Naive thymus-derived CD4-positive, alpha-beta T cell (primary cell): ENCODE data around the gene CLECL1. TPM values are rescaled to one million over a fixed set of nuclear protein-coding genes. Genes with fewer than 3 reads are reported as not detected.
"Not testable (repeated sequence)": the region's sequence is repeated elsewhere in the genome, so short reads cannot be mapped to it uniquely, and the experiment has no call there.

Source experiments
- ATAC-seq: fragments of 150-1000 bp; cut with Tn5 transposase; 2 replicates; pipeline ENCODE4 v1.10.0; 2021; ENCODE audit warnings: mild to moderate bottlenecking, moderate library complexity
- CTCF ChIA-PET: fragments of 350-600 bp; sonication (Branson Sonifier 250); formaldehyde crosslinking; loops from one replicate; lab custom pipeline; 2021; ENCODE audit warnings: antibody characterized with exemption; lab: Charles Lee
- POLR2A ChIA-PET: fragments of 350-600 bp; sonication (Branson Sonifier 250); formaldehyde crosslinking; loops from one replicate; lab custom pipeline; 2021; ENCODE audit warnings: antibody characterized with exemption, inconsistent platforms; lab: Charles Lee
- DNase-seq, 9 donors: peaks; one replicate each; pipeline versions ENCODE4 v3.0.0 to v3.0.0-alpha.2; 2020 to 2022; ENCODE audit warnings: mixed read lengths in 1 of 9
- H3K27ac ChIP-seq: one replicate; pipeline ENCODE4 v1.7.0; 2013; ENCODE audit warnings: mild to moderate bottlenecking, low read depth, low read length, moderate library complexity
- H3K27me3 ChIP-seq, 2 donors: one replicate each; pipeline ENCODE4 v1.7.0; 2013; ENCODE audit warnings: low read length in 2 of 2, mild to moderate bottlenecking in 2 of 2, moderate library complexity in 2 of 2; ENCODE audit not compliant: control insufficient read depth in 2 of 2, insufficient read depth in 2 of 2
- H3K36me3 ChIP-seq, 3 experiments: 1 replicate in 2 of 3; 2 replicates in 1 of 3; pipeline ENCODE4 v1.7.0; 2013; ENCODE audit warnings: low read length in 3 of 3, mild to moderate bottlenecking in 3 of 3, moderate library complexity in 1 of 3; ENCODE audit not compliant: insufficient read depth in 3 of 3, control insufficient read depth in 2 of 3
- H3K4me1 ChIP-seq, 2 donors: one replicate each; pipeline ENCODE4 v1.7.0; 2013; ENCODE audit warnings: low read length in 2 of 2, mild to moderate bottlenecking in 2 of 2, moderate library complexity in 1 of 2; ENCODE audit not compliant: control insufficient read depth in 2 of 2, insufficient read depth in 2 of 2
- H3K4me3 ChIP-seq: 2 replicates; pipeline ENCODE4 v1.7.0; 2013; ENCODE audit warnings: mild to moderate bottlenecking, low read length
- H3K9me3 ChIP-seq, 3 experiments: 1 replicate in 2 of 3; 2 replicates in 1 of 3; pipeline ENCODE4 v1.7.0; 2013; ENCODE audit warnings: low read length in 3 of 3; ENCODE audit not compliant: control insufficient read depth in 2 of 3
- H3K27ac Mint-ChIP-seq, 9 donors: one replicate each; pipeline ENCODE4 v1.8.0; 2020 to 2022; ENCODE audit warnings: mixed read lengths in 9 of 9, mild to moderate bottlenecking in 8 of 9, moderate library complexity in 5 of 9, inconsistent platforms in 2 of 9
- H3K27me3 Mint-ChIP-seq, 5 donors: one replicate each; pipeline ENCODE4 v1.8.0; 2021 to 2022; ENCODE audit warnings: mixed read lengths in 5 of 5, mild to moderate bottlenecking in 1 of 5
- H3K36me3 Mint-ChIP-seq, 5 donors: one replicate each; pipeline ENCODE4 v1.8.0; 2020 to 2022; ENCODE audit warnings: mixed read lengths in 5 of 5, mild to moderate bottlenecking in 3 of 5, inconsistent platforms in 1 of 5
- H3K4me1 Mint-ChIP-seq, 7 donors: one replicate each; pipeline ENCODE4 v1.8.0; 2020 to 2022; ENCODE audit warnings: mixed read lengths in 7 of 7, mild to moderate bottlenecking in 3 of 7, inconsistent platforms in 1 of 7
- H3K4me3 Mint-ChIP-seq, 10 donors: one replicate each; pipeline ENCODE4 v1.8.0; 2020 to 2022; ENCODE audit warnings: mild to moderate bottlenecking in 10 of 10, mixed read lengths in 10 of 10, moderate library complexity in 6 of 10, inconsistent platforms in 2 of 10
- H3K9me3 Mint-ChIP-seq, 11 donors: one replicate each; pipeline ENCODE4 v1.8.0; 2020 to 2022; ENCODE audit warnings: mixed read lengths in 11 of 11, mild to moderate bottlenecking in 4 of 11, inconsistent platforms in 1 of 11, moderate library complexity in 1 of 11
- intact Hi-C, 2 donors: fragments of 100-400 bp; cut with micrococcal nuclease; formaldehyde crosslinking; loops; one replicate each; pipeline ENCODE4 v1.15.1; 2023
- polyA plus RNA-seq, 2 donors: library from polyadenylated mRNA; unstranded; fragments of 300-500 nt; fragmentation: Illumina TruSeq; gene quantifications; one replicate each; pipeline ENCODE4 v1.2.3, GENCODE V29; 2021
- total RNA-seq, 6 experiments: library from RNA in 5 of 6; stranded (reverse) in 5 of 6; gene quantifications; 1 replicate in 5 of 6; 2 replicates in 1 of 6; pipeline ENCODE4 v1.2.3 and lab custom pipeline; 2021 to 2026

Gene CLECL1
- total and polyA plus RNA-seq, 7 experiments from 2014 or later = 0.38 to 6.1 (median 0.43) TPM; not detected in 2

- no peaks in the 10 kb centered on the region for H3K9me3 ChIP-seq
- intact Hi-C loops = no loop called here
- no peaks in the 10 kb centered on the region for H3K4me1 ChIP-seq
- DNase-seq (no peak), ATAC-seq (no peak)
- ChIA-PET POLR2A (no interaction called here), CTCF (no interaction called here)
- no peak overlapping the region for H3K4me3 ChIP-seq
- Mint-ChIP-seq H3K4me3 (no peak overlapping the region), H3K36me3 (peaks cover 0 to 39% (median 0%) of the 10 kb centered on the region in 5 donors), H3K27me3 (no peaks in the 10 kb centered on the region), H3K9me3 (peaks cover 0 to 3% (median 0%) of the 10 kb centered on the region in 11 donors), H3K4me1 (peaks cover 9 to 39% (median 38%) of the 10 kb centered on the region in 7 donors), H3K27ac (peak overlapping the region in 1 of 9 donors; percentile 41)
- H3K27me3 ChIP-seq = no peaks in the 10 kb centered on the region
- no peak overlapping the region for H3K27ac ChIP-seq
- H3K36me3 ChIP-seq = no peaks in the 10 kb centered on the region
These were observed 13.9 kb downstream of the CLECL1 start for GRCh38 chr12:9718968-9719367.

GRCh38 chr12:9717070-9717925 is 15.6 kb downstream of the CLECL1 start:
- Histone ChIP-seq H3K4me3 (no peak overlapping the region), H3K4me1 (no peaks in the 10 kb centered on the region), H3K27ac (no peak overlapping the region), H3K9me3 (no peaks in the 10 kb centered on the region), H3K36me3 (no peaks in the 10 kb centered on the region), H3K27me3 (no peaks in the 10 kb centered on the region)
- Mint-ChIP-seq H3K9me3 (peaks cover 0 to 3% (median 0%) of the 10 kb centered on the region in 11 donors), H3K27ac (peak overlapping the region in 3 of 9 donors; percentile 22 to 60 (median 28)), H3K27me3 (no peaks in the 10 kb centered on the region), H3K4me1 (peaks cover 9 to 44% (median 35%) of the 10 kb centered on the region in 7 donors), H3K36me3 (peaks cover 0 to 32% (median 0%) of the 10 kb centered on the region in 5 donors), H3K4me3 (peak overlapping the region in 1 of 10 donors; percentile 14)
- intact Hi-C loops = no loop called here
- DNase-seq (no peak), ATAC-seq (no peak)
- ChIA-PET CTCF (interaction anchor here (0.7 to 1.5 kb wide), 4 partner anchors 9 to 81 kb away, joined by 3 to 7 read pairs (median 4); no protein-coding TSS in a partner anchor), POLR2A (interaction anchor here (0.5 to 1.4 kb wide), 6 partner anchors 11 to 690 kb away, joined by 3 to 4 read pairs (median 3); no protein-coding TSS in a partner anchor)

DNA sequence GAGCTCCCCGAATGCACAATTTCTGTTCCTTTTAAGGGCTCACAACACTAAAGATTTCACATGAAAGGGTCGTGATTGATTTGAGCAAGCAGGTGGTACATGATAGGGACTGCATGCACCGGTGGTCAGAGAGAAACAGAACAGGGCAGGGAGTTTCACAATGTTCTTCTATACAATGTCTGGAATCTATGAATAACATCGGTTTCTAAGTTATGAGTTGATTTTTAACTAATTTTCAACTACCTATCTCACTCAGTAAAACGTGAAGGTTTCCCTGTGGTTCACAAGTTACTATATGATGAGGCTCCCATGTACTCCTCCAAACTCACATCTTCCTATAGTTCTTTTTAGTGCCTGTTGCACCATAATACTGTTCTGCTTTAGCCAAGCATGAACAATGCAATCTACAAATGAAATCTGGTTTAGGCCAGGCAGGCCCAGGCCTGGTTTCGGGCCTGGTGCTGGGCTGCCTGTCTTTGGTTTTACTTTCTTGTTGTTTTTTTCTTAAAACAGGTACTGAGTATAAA is 19.8 kb downstream of the CLECL1 start:
- H3K27me3 ChIP-seq, H3K4me3 ChIP-seq, H3K4me3 Mint-ChIP-seq, DNase-seq, H3K9me3 Mint-ChIP-seq, H3K9me3 ChIP-seq, intact Hi-C loops, H3K27ac ChIP-seq, H3K27me3 Mint-ChIP-seq, H3K4me1 ChIP-seq, H3K36me3 ChIP-seq, ATAC-seq: not testable (repeated sequence)
- peaks cover 19 to 64% (median 53%) of the 10 kb centered on the region in 7 donors for H3K4me1 Mint-ChIP-seq
- CTCF ChIA-PET = interaction anchor here (7.6 kb wide), 1 partner anchor 80 kb away, joined by 89 read pairs; no protein-coding TSS in a partner anchor
- peak overlapping the region in 2 of 9 donors; percentile 10 to 52 for H3K27ac Mint-ChIP-seq
- peaks cover 0 to 33% (median 3%) of the 10 kb centered on the region in 5 donors for H3K36me3 Mint-ChIP-seq
- POLR2A ChIA-PET = interaction anchor here (1.1 to 1.5 kb wide), 3 partner anchors 13 to 65 kb away, joined by 3 to 5 read pairs (median 3); no protein-coding TSS in a partner anchor

DNA sequence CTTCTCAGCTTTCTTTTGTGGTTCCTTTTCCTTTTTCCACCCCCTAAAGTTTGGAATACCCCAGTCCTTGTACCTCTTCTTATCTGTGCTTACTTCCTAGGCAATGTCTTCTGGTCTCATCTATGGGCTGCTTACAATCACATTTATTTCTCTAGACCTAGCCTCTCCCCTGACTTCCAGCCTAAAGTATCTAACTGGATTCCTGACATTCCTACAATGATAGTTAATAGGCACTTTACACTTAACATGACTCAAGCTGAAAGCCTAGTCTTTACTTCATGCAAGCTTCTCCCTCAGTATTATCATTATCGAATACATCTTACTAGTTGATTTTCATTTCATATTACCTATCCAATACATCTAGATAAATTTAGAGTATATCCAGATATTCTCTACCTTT is 21.2 kb downstream of the CLECL1 start:
- ChIA-PET POLR2A (interaction anchor here (0.7 to 1.5 kb wide), 8 partner anchors 10 to 61 kb away, joined by 3 to 6 read pairs (median 3); no protein-coding TSS in a partner anchor), CTCF (interaction anchor here (0.6 to 7.6 kb wide), 4 partner anchors 18 to 78 kb away, joined by 3 to 89 read pairs (median 3); no protein-coding TSS in a partner anchor)
- Histone ChIP-seq H3K4me3 (no peak overlapping the region), H3K9me3 (no peaks in the 10 kb centered on the region), H3K4me1 (peaks cover 17 to 18% of the 10 kb centered on the region in 2 donors), H3K27ac (no peak overlapping the region), H3K27me3 (no peaks in the 10 kb centered on the region), H3K36me3 (no peaks in the 10 kb centered on the region)
- Mint-ChIP-seq H3K27me3 (no peaks in the 10 kb centered on the region), H3K36me3 (peaks cover 0 to 42% (median 3%) of the 10 kb centered on the region in 5 donors), H3K4me3 (peak overlapping the region in 2 of 10 donors; percentile 2 to 27), H3K4me1 (peaks cover 30 to 74% (median 67%) of the 10 kb centered on the region in 7 donors), H3K27ac (peak overlapping the region in 7 of 9 donors; percentile 24 to 95 (median 65)), H3K9me3 (peaks cover 0 to 3% (median 0%) of the 10 kb centered on the region in 11 donors)
- DNase-seq (no peak), ATAC-seq (no peak)
- intact Hi-C loops = loop anchor here in 1 of 2 donors (2.0 kb wide), 1 partner anchor 19 kb away; no protein-coding TSS in a partner anchor

GRCh38 chr12:9710584-9711375 is 22.1 kb downstream of the CLECL1 start:
- H3K27ac Mint-ChIP-seq = peak overlapping the region; percentile 57 to 95 (median 86)
- peaks cover 26 to 27% of the 10 kb centered on the region in 2 donors for H3K4me1 ChIP-seq
- H3K36me3 Mint-ChIP-seq = peaks cover 3 to 46% (median 6%) of the 10 kb centered on the region in 5 donors
- H3K4me3 ChIP-seq = no peak overlapping the region
- no peak for ATAC-seq
- H3K27me3 ChIP-seq = no peaks in the 10 kb centered on the region
- peaks cover 36 to 74% (median 69%) of the 10 kb centered on the region in 7 donors for H3K4me1 Mint-ChIP-seq
- H3K27me3 Mint-ChIP-seq = no peaks in the 10 kb centered on the region
- H3K9me3 ChIP-seq = peaks cover 0 to 3% (median 0%) of the 10 kb centered on the region in 3 experiments
- H3K27ac ChIP-seq = no peak overlapping the region
- H3K4me3 Mint-ChIP-seq = peak overlapping the region in 1 of 10 donors; percentile 23
- H3K9me3 Mint-ChIP-seq = peaks cover 0 to 12% (median 4%) of the 10 kb centered on the region in 11 donors
- intact Hi-C loops = loop anchor here in 1 of 2 donors (2.0 kb wide), 1 partner anchor 20 kb away; no protein-coding TSS in a partner anchor
- POLR2A ChIA-PET = interaction anchor here (0.7 to 5.3 kb wide), 7 partner anchors 9 to 77 kb away, joined by 3 to 79 read pairs (median 5); no protein-coding TSS in a partner anchor
- H3K36me3 ChIP-seq = no peaks in the 10 kb centered on the region
- CTCF ChIA-PET = interaction anchor here (0.6 to 7.6 kb wide), 4 partner anchors 19 to 77 kb away, joined by 3 to 89 read pairs (median 3); no protein-coding TSS in a partner anchor
- DNase-seq = no peak
